Suprapubic skin (tissue), 3 donors: ENCODE measurements around the gene MGAT5B.

Experiments
- EP300 ChIP-seq: sonication (generic); formaldehyde crosslinking; IDR thresholded peaks from one replicate; pipeline ENCODE4 v1.6.1; 2017; ENCODE audit warnings: antibody characterized with exemption
- POLR2A ChIP-seq, 2 donors: fragments of 450-650 bp; IDR thresholded peaks; one replicate each; pipeline ENCODE4 v1.6.1; 2017; ENCODE audit warnings: antibody characterized with exemption in 2 of 2, mild to moderate bottlenecking in 2 of 2, moderate library complexity in 2 of 2
- TF ChIP-seq, protein P1 (sequence below), 2 donors: fragments of 200-600 bp in 1 of 2; fragments of 450-650 bp in 1 of 2; sonication (generic) in 1 of 2; IDR thresholded peaks; one replicate each; pipeline ENCODE4 v1.5.1; 2016 to 2019; ENCODE audit warnings: antibody characterized with exemption in 2 of 2, mild to moderate bottlenecking in 1 of 2, moderate library complexity in 1 of 2

- TF ChIP-seq, protein P1, sequence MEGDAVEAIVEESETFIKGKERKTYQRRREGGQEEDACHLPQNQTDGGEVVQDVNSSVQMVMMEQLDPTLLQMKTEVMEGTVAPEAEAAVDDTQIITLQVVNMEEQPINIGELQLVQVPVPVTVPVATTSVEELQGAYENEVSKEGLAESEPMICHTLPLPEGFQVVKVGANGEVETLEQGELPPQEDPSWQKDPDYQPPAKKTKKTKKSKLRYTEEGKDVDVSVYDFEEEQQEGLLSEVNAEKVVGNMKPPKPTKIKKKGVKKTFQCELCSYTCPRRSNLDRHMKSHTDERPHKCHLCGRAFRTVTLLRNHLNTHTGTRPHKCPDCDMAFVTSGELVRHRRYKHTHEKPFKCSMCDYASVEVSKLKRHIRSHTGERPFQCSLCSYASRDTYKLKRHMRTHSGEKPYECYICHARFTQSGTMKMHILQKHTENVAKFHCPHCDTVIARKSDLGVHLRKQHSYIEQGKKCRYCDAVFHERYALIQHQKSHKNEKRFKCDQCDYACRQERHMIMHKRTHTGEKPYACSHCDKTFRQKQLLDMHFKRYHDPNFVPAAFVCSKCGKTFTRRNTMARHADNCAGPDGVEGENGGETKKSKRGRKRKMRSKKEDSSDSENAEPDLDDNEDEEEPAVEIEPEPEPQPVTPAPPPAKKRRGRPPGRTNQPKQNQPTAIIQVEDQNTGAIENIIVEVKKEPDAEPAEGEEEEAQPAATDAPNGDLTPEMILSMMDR (IDR thresholded peaks at IDR 0.05), result no peak
- TF ChIP-seq POLR2A (IDR thresholded peaks at IDR 0.05) (no peak), EP300 (no peak)
Observed at GRCh38 chr17:76948726-76949342, 80.6 kb downstream of the MGAT5B start.
